ENCODE measurements around the gene SCAMP1.

DNA sequence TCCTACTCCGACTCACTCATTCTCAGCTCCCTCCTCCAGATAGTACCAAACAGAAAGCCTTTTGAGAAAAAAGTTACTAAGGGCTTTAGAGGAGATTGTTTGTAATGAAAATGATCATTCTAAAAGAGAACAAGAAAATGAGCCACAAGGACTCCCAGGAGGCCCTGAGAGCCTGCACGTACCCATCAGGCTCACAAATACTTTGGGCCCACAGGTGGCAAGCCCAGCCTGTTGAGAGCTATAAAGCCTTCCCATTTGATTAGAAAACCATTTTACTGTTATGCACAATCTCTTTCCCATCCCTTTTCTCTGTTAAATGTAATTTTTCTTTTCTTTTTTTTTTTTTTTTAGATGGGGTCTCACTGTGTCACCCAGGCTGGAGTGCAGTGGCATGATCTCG is 152.0 kb downstream of the SCAMP1 start:
- no peak for TF ChIP-seq GATA2 (IDR thresholded peaks at IDR 0.05; ENCODE audit: low read depth, low read length)
- no peak for TF ChIP-seq GATA3 (IDR thresholded peaks at IDR 0.05; ENCODE audit: low read depth, low read length)

Data from SH-SY5Y (cell line).